ENCODE results near the gene IL20RB. TPM values are rescaled to one million over a fixed set of nuclear protein-coding genes. Genes with fewer than 3 reads are reported as not detected.

The IL20RB gene
- total RNA-seq, 1 experiment from 2014 or later = 4.2 TPM

- no peaks in the 10 kb centered on the region for H3K27me3 ChIP-seq (replicated peaks; ENCODE audit: insufficient read depth, low read depth, low read length, poor library complexity)
- no peak overlapping the region for H3K27ac ChIP-seq (ENCODE audit: low read depth, low read length, poor library complexity, severe bottlenecking)
- no TSS peak for BruUV-seq (replicated peaks)
- intact Hi-C loops (cut with micrococcal nuclease; ENCODE audit: unreplicated experiment) = loop anchor here (10.0 kb wide), 1 partner anchor 935 kb away; no protein-coding TSS in a partner anchor
- DNase-seq (ENCODE audit: low spot score) = no peak
- no peak for TF ChIP-seq EZH2 (IDR thresholded peaks at IDR 0.05; ENCODE audit: borderline replicate concordance, low read depth, low read length, poor library complexity, severe bottlenecking)
- no peak for TF ChIP-seq CTCF (conservative IDR thresholded peaks at IDR 0.05; ENCODE audit: low read depth, low read length)
- ChIA-PET POLR2A (ENCODE audit: low non-redundant PET) (no interaction called here), CTCF (no interaction called here)
- H3K9me3 ChIP-seq (ENCODE audit: low read depth, low read length, poor library complexity, severe bottlenecking) = no peaks in the 10 kb centered on the region
- no peak overlapping the region for H3K4me3 ChIP-seq (ENCODE audit: low read depth, low read length, poor library complexity, severe bottlenecking)
- no peaks in the 10 kb centered on the region for H3K4me1 ChIP-seq (ENCODE audit: insufficient read depth, low read length, poor library complexity, severe bottlenecking)
- H3K36me3 ChIP-seq (ENCODE audit: insufficient read depth, low read length, poor library complexity, severe bottlenecking) = no peaks in the 10 kb centered on the region
Observed at GRCh38 chr3:137039570-137039969, 81.8 kb downstream of the IL20RB start.

- Histone ChIP-seq H3K4me1 (ENCODE audit: insufficient read depth, low read length, poor library complexity, severe bottlenecking) (no peaks in the 10 kb centered on the region), H3K9me3 (ENCODE audit: low read depth, low read length, poor library complexity, severe bottlenecking) (no peaks in the 10 kb centered on the region), H3K4me3 (ENCODE audit: low read depth, low read length, poor library complexity, severe bottlenecking) (no peak overlapping the region), H3K27ac (ENCODE audit: low read depth, low read length, poor library complexity, severe bottlenecking) (no peak overlapping the region), H3K36me3 (ENCODE audit: insufficient read depth, low read length, poor library complexity, severe bottlenecking) (no peaks in the 10 kb centered on the region), H3K27me3 (replicated peaks; ENCODE audit: insufficient read depth, low read depth, low read length, poor library complexity) (no peaks in the 10 kb centered on the region)
- BruUV-seq (replicated peaks) = no TSS peak
- no peak for TF ChIP-seq EZH2 (IDR thresholded peaks at IDR 0.05; ENCODE audit: borderline replicate concordance, low read depth, low read length, poor library complexity, severe bottlenecking)
- no peak for TF ChIP-seq CTCF (conservative IDR thresholded peaks at IDR 0.05; ENCODE audit: low read depth, low read length)
- intact Hi-C loops (cut with micrococcal nuclease; ENCODE audit: unreplicated experiment) = no loop called here
- DNase-seq (ENCODE audit: low spot score) = no peak
- ChIA-PET POLR2A (ENCODE audit: low non-redundant PET) (no interaction called here), CTCF (no interaction called here)
Observed at GRCh38 chr3:137041251-137041650, 83.5 kb downstream of the IL20RB start.

GRCh38 chr3:137041686-137042085 is 83.9 kb downstream of the IL20RB start:
- Histone ChIP-seq H3K27ac (ENCODE audit: low read depth, low read length, poor library complexity, severe bottlenecking) (no peak overlapping the region), H3K4me1 (ENCODE audit: insufficient read depth, low read length, poor library complexity, severe bottlenecking) (no peaks in the 10 kb centered on the region), H3K4me3 (ENCODE audit: low read depth, low read length, poor library complexity, severe bottlenecking) (no peak overlapping the region), H3K27me3 (replicated peaks; ENCODE audit: insufficient read depth, low read depth, low read length, poor library complexity) (no peaks in the 10 kb centered on the region), H3K9me3 (ENCODE audit: low read depth, low read length, poor library complexity, severe bottlenecking) (no peaks in the 10 kb centered on the region), H3K36me3 (ENCODE audit: insufficient read depth, low read length, poor library complexity, severe bottlenecking) (no peaks in the 10 kb centered on the region)
- no peak for DNase-seq (ENCODE audit: low spot score)
- TF ChIP-seq EZH2 (IDR thresholded peaks at IDR 0.05; ENCODE audit: borderline replicate concordance, low read depth, low read length, poor library complexity, severe bottlenecking) = no peak
- TF ChIP-seq CTCF (conservative IDR thresholded peaks at IDR 0.05; ENCODE audit: low read depth, low read length) = no peak
- no TSS peak for BruUV-seq (replicated peaks)
- intact Hi-C loops (cut with micrococcal nuclease; ENCODE audit: unreplicated experiment) = no loop called here
- ChIA-PET CTCF (no interaction called here), POLR2A (ENCODE audit: low non-redundant PET) (no interaction called here)

Measured in A673 (cell line).